ENCODE measurements around the gene DMD. TPM values are rescaled to one million over a fixed set of nuclear protein-coding genes. Genes with fewer than 3 reads are reported as not detected.

Gene DMD
- polyA plus RNA-seq, 2 of the 4 experiments (the other 2 are of a cell fraction), result 0.03 TPM; not detected in 1

- no peak for TF ChIP-seq CEBPB (IDR thresholded peaks at IDR 0.05)
- TF ChIP-seq TP53 (CRISPR knock-in tag; IDR thresholded peaks at IDR 0.05), result no peak
- no peak for TF ChIP-seq RCOR1 (IDR thresholded peaks at IDR 0.05; ENCODE audit: low read depth, low read length)
- TF ChIP-seq JUNB (IDR thresholded peaks at IDR 0.05), result no peak
- TF ChIP-seq KDM1A (IDR thresholded peaks at IDR 0.05; ENCODE audit: low read depth), result no peak
- no peak for TF ChIP-seq ELK1 (IDR thresholded peaks at IDR 0.05; ENCODE audit: low read depth, low read length)
- no peak for TF ChIP-seq KDM5A (IDR thresholded peaks at IDR 0.05)
- TF ChIP-seq ATOH8 (CRISPR knock-in tag; IDR thresholded peaks at IDR 0.05; ENCODE audit: low read depth), result no peak
- no peak for TF ChIP-seq SREBF2 (IDR thresholded peaks at IDR 0.05)
- no peak for TF ChIP-seq ZSCAN20 (CRISPR knock-in tag; IDR thresholded peaks at IDR 0.05)
- no peak for TF ChIP-seq POLR2A (IDR thresholded peaks at IDR 0.05; ENCODE audit: low read length)
- no peak for TF ChIP-seq POLR2AphosphoS2 (conservative IDR thresholded peaks at IDR 0.05; ENCODE audit: low read length)
- no peak for TF ChIP-seq HDAC2 (IDR thresholded peaks at IDR 0.05)
- TF ChIP-seq RFX5 (IDR thresholded peaks at IDR 0.05), result no peak
- TF ChIP-seq GATA3 (IDR thresholded peaks at IDR 0.05; ENCODE audit: borderline replicate concordance), result no peak
- no peak for TF ChIP-seq NR3C1 (IDR thresholded peaks at IDR 0.05)
- TF ChIP-seq SMC3 (IDR thresholded peaks at IDR 0.05), result no peak
- TF ChIP-seq CBX2 (IDR thresholded peaks at IDR 0.05; ENCODE audit: borderline replicate concordance, low read depth), result no peak
- peak overlapping the region; percentile 61 for H3K4me2 ChIP-seq
- CTCF ChIA-PET, result interaction anchor here (1.2 kb wide), 1 partner anchor 8 kb away, joined by 3 read pairs; no protein-coding TSS in a partner anchor
- no peaks in the 10 kb centered on the region for H3K4me1 ChIP-seq
- FAIRE-seq (no peak), DNase-seq (ENCODE audit: low read depth in 1 of 2, low spot score in 1 of 2) (no peak), ATAC-seq (peak in 1 of 2 experiments; percentile 37; a peak in 2 of 6 replicates)
- WGBS (ENCODE audit: missing lambda C conversion rate), result 14% methylated on average over 13 of the region's 74 CpGs
- no peaks in the 10 kb centered on the region for H3K9me3 ChIP-seq
- POLR2A ChIA-PET, result interaction anchor here (0.7 kb wide), 1 partner anchor 9 kb away, joined by 3 read pairs; no protein-coding TSS in a partner anchor
- no peak overlapping the region for H3K27ac ChIP-seq
- peak overlapping the region; percentile 26; the same call in 1 of the 3 replicates for H3K4me3 ChIP-seq
These were observed 1944.9 kb downstream of the DMD start for GRCh38 chrX:31266203-31267076.

GRCh38 chrX:31265383-31265782 lies 1946.0 kb downstream of the DMD start:
- Histone ChIP-seq H3K4me3 (no peak overlapping the region), H3K4me2 (no peak overlapping the region), H3K4me1 (no peaks in the 10 kb centered on the region), H3K9me3 (no peaks in the 10 kb centered on the region), H3K27ac (no peak overlapping the region)
- TF ChIP-seq PHF8 (IDR thresholded peaks at IDR 0.05; ENCODE audit: borderline replicate concordance, low read depth) (no peak), FOSL2 (IDR thresholded peaks at IDR 0.05) (no peak), FOSL2 (CRISPR knock-in tag; IDR thresholded peaks at IDR 0.05) (no peak), HOXB5 (CRISPR knock-in tag; IDR thresholded peaks at IDR 0.05) (no peak), EHMT2 (IDR thresholded peaks at IDR 0.05; ENCODE audit: low read depth) (no peak), EHF (CRISPR knock-in tag; IDR thresholded peaks at IDR 0.05) (no peak), HMGXB4 (CRISPR knock-in tag; IDR thresholded peaks at IDR 0.05; ENCODE audit: borderline replicate concordance) (no peak), RFX5 (IDR thresholded peaks at IDR 0.05) (no peak), ESRRA (IDR thresholded peaks at IDR 0.05; ENCODE audit: borderline replicate concordance, low read length) (no peak), FOSB (CRISPR knock-in tag; IDR thresholded peaks at IDR 0.05) (no peak), MAX (IDR thresholded peaks at IDR 0.05) (no peak)
- ChIA-PET CTCF (no interaction called here), POLR2A (no interaction called here)
- no peak for ATAC-seq
- WGBS (ENCODE audit: missing lambda C conversion rate), result 48% methylated on average over 7 of the region's 7 CpGs
- no peak for DNase-seq (ENCODE audit: low read depth in 1 of 2, low spot score in 1 of 2)
- FAIRE-seq, result no peak

Data from A549 (cell line).